OCI-M1 (cell line): Measurements from ENCODE around the gene ANAPC13.

Experiments
- DNase-seq: peaks from one replicate; lab custom pipeline; 2025; lab: John Stamatoyannopoulos, UW

ANAPC13 gene

GRCh38 chr3:134485718-134486576, at the start of gene ANAPC13, which contains the start of gene CEP63:
ANAPC13 (minus strand) TSS chr3:134485985; CDS start chr3:134482904, 3,081 bp downstream.
CEP63 (plus strand) TSS chr3:134486057; CDS start chr3:134495321, 9,264 bp downstream.
- DNase-seq, result peak; percentile 97

GRCh38 chr3:134535186-134535970, 49.6 kb upstream of the ANAPC13 start:
- DNase-seq, result peak; percentile 75

GRCh38 chr3:134533493-134533892, 47.7 kb upstream of the ANAPC13 start:
- DNase-seq, result no peak

GRCh38 chr3:134527538-134528186, 41.9 kb upstream of the ANAPC13 start:
- DNase-seq, result no peak

- peak; percentile 30 for DNase-seq
Observed at GRCh38 chr3:134527037-134527436, 41.3 kb upstream of the ANAPC13 start.

- no peak for DNase-seq
Observed at GRCh38 chr3:134526319-134526718, 40.5 kb upstream of the ANAPC13 start.

- DNase-seq, result no peak
Observed at GRCh38 chr3:134525293-134525692, 39.5 kb upstream of the ANAPC13 start.

- DNase-seq, result no peak
Observed at GRCh38 chr3:134522541-134522940, 36.8 kb upstream of the ANAPC13 start.

- peak; percentile 63 for DNase-seq
Observed at GRCh38 chr3:134517791-134518190, 32.0 kb upstream of the ANAPC13 start.

- DNase-seq, result peak; percentile 18
Observed at GRCh38 chr3:134516905-134517304, 31.1 kb upstream of the ANAPC13 start.

- no peak for DNase-seq
Observed at GRCh38 chr3:134511500-134511899, 25.7 kb upstream of the ANAPC13 start.

GRCh38 chr3:134505485-134505884, 19.7 kb upstream of the ANAPC13 start:
- no peak for DNase-seq

GRCh38 chr3:134504132-134504531, 18.3 kb upstream of the ANAPC13 start:
- DNase-seq, result no peak

GRCh38 chr3:134503266-134503665, 17.5 kb upstream of the ANAPC13 start:
- DNase-seq, result no peak

GRCh38 chr3:134496471-134497071, 10.8 kb upstream of the ANAPC13 start:
- peak; percentile 89 for DNase-seq

GRCh38 chr3:134495980-134496379, 10.2 kb upstream of the ANAPC13 start:
- no peak for DNase-seq

GRCh38 chr3:134494495-134494894, 8.7 kb upstream of the ANAPC13 start:
- DNase-seq, result no peak

GRCh38 chr3:134487406-134487805, 1.6 kb upstream of the ANAPC13 start:
- DNase-seq, result peak; percentile 41

GRCh38 chr3:134486577-134487041, 824 bp upstream of the ANAPC13 start:
- DNase-seq, result peak; percentile 69

GRCh38 chr3:134485075-134485717, 589 bp downstream of the ANAPC13 start:
- peak; percentile 72 for DNase-seq

GRCh38 chr3:134483195-134483900, 2.4 kb downstream of the ANAPC13 start:
- DNase-seq, result no peak
